ENCODE measurements around the gene LHX5. TPM values are rescaled to one million over a fixed set of nuclear protein-coding genes. Genes with fewer than 3 reads are reported as not detected.
A peak's percentile ranks its signal among the peaks of the same experiment; 100 is the strongest.

Gene LHX5
- total RNA-seq, 1 donor from 2014 or later = 0.50 TPM

- no peak overlapping the region for H3K4me3 ChIP-seq (ENCODE audit: low read depth, low read length)
- H3K36me3 ChIP-seq (ENCODE audit: control insufficient read depth, insufficient read depth, low read length) = no peaks in the 10 kb centered on the region
- H3K27me3 ChIP-seq (ENCODE audit: control insufficient read depth, insufficient read depth, low read length) = no peaks in the 10 kb centered on the region
- TF ChIP-seq CTCF (IDR thresholded peaks at IDR 0.05; ENCODE audit: insufficient read depth, low read length, poor library complexity, severe bottlenecking) = no peak
- DNase-seq (ENCODE audit: low read depth) = no peak
Measured at GRCh38 chr12:113432986-113433385, 38.7 kb downstream of the LHX5 start.

- Histone ChIP-seq H3K27me3 (ENCODE audit: control insufficient read depth, insufficient read depth, low read length) (no peaks in the 10 kb centered on the region), H3K4me3 (ENCODE audit: low read depth, low read length) (no peak overlapping the region), H3K36me3 (ENCODE audit: control insufficient read depth, insufficient read depth, low read length) (no peaks in the 10 kb centered on the region)
- no peak for TF ChIP-seq CTCF (IDR thresholded peaks at IDR 0.05; ENCODE audit: insufficient read depth, low read length, poor library complexity, severe bottlenecking)
- DNase-seq (ENCODE audit: low read depth) = no peak
Measured at GRCh38 chr12:113428482-113428881, 43.2 kb downstream of the LHX5 start.

GRCh38 chr12:113427882-113428281 is 43.8 kb downstream of the LHX5 start:
- DNase-seq (ENCODE audit: low read depth) = no peak
- Histone ChIP-seq H3K4me3 (ENCODE audit: low read depth, low read length) (no peak overlapping the region), H3K36me3 (ENCODE audit: control insufficient read depth, insufficient read depth, low read length) (no peaks in the 10 kb centered on the region), H3K27me3 (ENCODE audit: control insufficient read depth, insufficient read depth, low read length) (no peaks in the 10 kb centered on the region)
- no peak for TF ChIP-seq CTCF (IDR thresholded peaks at IDR 0.05; ENCODE audit: insufficient read depth, low read length, poor library complexity, severe bottlenecking)

- TF ChIP-seq CTCF (IDR thresholded peaks at IDR 0.05; ENCODE audit: insufficient read depth, low read length, poor library complexity, severe bottlenecking) = no peak
Measured at GRCh38 chr12:113425960-113426453, 45.7 kb downstream of the LHX5 start.

GRCh38 chr12:113424915-113425823 is 46.5 kb downstream of the LHX5 start:
- TF ChIP-seq CTCF (IDR thresholded peaks at IDR 0.05; ENCODE audit: insufficient read depth, low read length, poor library complexity, severe bottlenecking) = peak; percentile 88
- H3K27me3 ChIP-seq (ENCODE audit: control insufficient read depth, insufficient read depth, low read length) = no peaks in the 10 kb centered on the region
- no peak overlapping the region for H3K4me3 ChIP-seq (ENCODE audit: low read depth, low read length)
- no peak for DNase-seq (ENCODE audit: low read depth)
- no peaks in the 10 kb centered on the region for H3K36me3 ChIP-seq (ENCODE audit: control insufficient read depth, insufficient read depth, low read length)

More at GRCh38 chr12:113425960-113426453, 45.7 kb downstream of the LHX5 start:
- no peaks in the 10 kb centered on the region for H3K27me3 ChIP-seq (ENCODE audit: control insufficient read depth, insufficient read depth, low read length)
- H3K4me3 ChIP-seq (ENCODE audit: low read depth, low read length) = no peak overlapping the region
- no peak for DNase-seq (ENCODE audit: low read depth)
- no peaks in the 10 kb centered on the region for H3K36me3 ChIP-seq (ENCODE audit: control insufficient read depth, insufficient read depth, low read length)
